IMR-90 (cell line): ENCODE results near the gene EHBP1L1. TPM values are rescaled to one million over a fixed set of nuclear protein-coding genes. Genes with fewer than 3 reads are reported as not detected.

ENCODE experiments used
- ATAC-seq: fragments of 200-7000 bp; cut with Tn5 transposase; 2 replicates; pipeline ENCODE4 v1.9.1; 2020; ENCODE audit warnings: low read depth, mild to moderate bottlenecking, moderate library complexity
- BruUV-seq: library from RNA; stranded (reverse); fragments of 400-500 nt; replicated peaks from 2 replicates; lab custom pipeline; 2021; lab: Mats Ljungman, UMichigan
- CTCF ChIA-PET: fragments of 300-600 bp; formaldehyde crosslinking; extraction: SDS; loops from one replicate; lab custom pipeline; 2021; ENCODE audit warnings: antibody characterized with exemption; lab: Yijun Ruan, JAX
- POLR2A ChIA-PET: fragments of 300-600 bp; sonication (Branson Sonifier 250); formaldehyde crosslinking; loops from one replicate; lab custom pipeline; 2022; ENCODE audit warnings: antibody characterized with exemption; ENCODE audit not compliant: unreplicated experiment; lab: Charles Lee
- DNase-seq: peaks from one replicate; pipeline ENCODE4 v3.0.0; 2013
- H2AFZ ChIP-seq: replicated peaks from 2 replicates; pipeline ENCODE3; 2013; ENCODE audit warnings: low read length, mild to moderate bottlenecking; ENCODE audit not compliant: poor library complexity
- H2AK5ac ChIP-seq: 2 replicates; pipeline ENCODE4 v1.6.1; 2013; ENCODE audit warnings: low read depth, low read length, inconsistent platforms
- H2AK9ac ChIP-seq: replicated peaks from 2 replicates; pipeline ENCODE3; 2013; ENCODE audit warnings: mild to moderate bottlenecking, low read depth, low read length, moderate library complexity; ENCODE audit not compliant: poor library complexity
- H2BK120ac ChIP-seq: 2 replicates; pipeline ENCODE4 v1.6.1; 2013; ENCODE audit warnings: low read depth, low read length, inconsistent platforms
- H2BK15ac ChIP-seq: 3 replicates; pipeline ENCODE4 v1.6.1; 2013; ENCODE audit warnings: low read depth, low read length, inconsistent platforms
- H2BK20ac ChIP-seq: 2 replicates; pipeline ENCODE4 v1.6.1; 2013; ENCODE audit warnings: low read depth, mild to moderate bottlenecking, inconsistent platforms, low read length, moderate library complexity
- H2BK5ac ChIP-seq: 2 replicates; pipeline ENCODE4 v1.6.1; 2013; ENCODE audit warnings: mild to moderate bottlenecking, low read depth, low read length, inconsistent platforms; ENCODE audit not compliant: poor library complexity, severe bottlenecking
- H3K14ac ChIP-seq: replicated peaks from 2 replicates; pipeline ENCODE4 v1.6.1; 2013; ENCODE audit warnings: low read depth, low read length, inconsistent platforms
- H3K18ac ChIP-seq: 2 replicates; pipeline ENCODE4 v1.6.1; 2013; ENCODE audit warnings: low read depth, low read length, control low read depth
- H3K23ac ChIP-seq: 2 replicates; pipeline ENCODE4 v1.6.1; 2013; ENCODE audit warnings: low read depth, low read length, inconsistent platforms
- H3K27ac ChIP-seq: 2 replicates; pipeline ENCODE4 v1.5.1; 2013; ENCODE audit warnings: mild to moderate bottlenecking, control low read depth, low read length; ENCODE audit not compliant: insufficient read depth
- H3K27me3 ChIP-seq: 2 replicates; pipeline ENCODE4 v1.6.1; 2013; ENCODE audit warnings: low read length; ENCODE audit not compliant: control insufficient read depth, insufficient read depth
- H3K36me3 ChIP-seq: 2 replicates; pipeline ENCODE4 v1.6.1; 2013; ENCODE audit warnings: low read length, mixed read lengths; ENCODE audit not compliant: control insufficient read depth, insufficient read depth
- H3K4ac ChIP-seq: 2 replicates; pipeline ENCODE4 v1.6.1; 2013; ENCODE audit warnings: low read depth, low read length, inconsistent platforms
- H3K4me1 ChIP-seq: 2 replicates; pipeline ENCODE4 v1.6.1; 2013; ENCODE audit warnings: low read length, mixed read lengths; ENCODE audit not compliant: control insufficient read depth, insufficient read depth
- H3K4me2 ChIP-seq: 2 replicates; pipeline ENCODE4 v1.6.1; 2013; ENCODE audit warnings: low read depth, mild to moderate bottlenecking, control low read depth, low read length, moderate library complexity
- H3K4me3 ChIP-seq: 2 replicates; pipeline ENCODE4 v1.5.1; 2013; ENCODE audit warnings: low read depth, mild to moderate bottlenecking, control low read depth, low read length, moderate library complexity; ENCODE audit not compliant: insufficient read depth
- H3K56ac ChIP-seq: 2 replicates; pipeline ENCODE4 v1.6.1; 2013; ENCODE audit warnings: low read length, inconsistent platforms; ENCODE audit not compliant: insufficient read depth; ENCODE audit errors: extremely low read depth
- H3K79me1 ChIP-seq, 2 experiments: 2 replicates each; pipeline ENCODE4 v1.6.1; 2013; ENCODE audit warnings: low read length in 2 of 2, inconsistent platforms in 1 of 2, low read depth in 1 of 2
- H3K9ac ChIP-seq: 2 replicates; pipeline ENCODE4 v1.6.1; 2013; ENCODE audit warnings: low read depth, low read length, control low read depth
- H3K9me1 ChIP-seq: 2 replicates; pipeline ENCODE4 v1.6.1; 2013; ENCODE audit warnings: low read length, inconsistent platforms; ENCODE audit not compliant: insufficient read depth
- H3K9me3 ChIP-seq: 2 replicates; pipeline ENCODE4 v1.6.1; 2013; ENCODE audit warnings: low read length; ENCODE audit not compliant: control insufficient read depth, insufficient read depth
- H4K20me1 ChIP-seq: 2 replicates; pipeline ENCODE4 v1.6.1; 2013; ENCODE audit warnings: low read length, inconsistent platforms; ENCODE audit not compliant: insufficient read depth
- H4K5ac ChIP-seq: 2 replicates; pipeline ENCODE4 v1.6.1; 2013; ENCODE audit warnings: mild to moderate bottlenecking, low read depth, low read length, control low read depth
- H4K8ac ChIP-seq, 2 experiments: 2 replicates each; pipeline ENCODE4 v1.6.1; 2013; ENCODE audit warnings: low read depth in 2 of 2, low read length in 2 of 2, control low read depth in 1 of 2, inconsistent platforms in 1 of 2
- H4K91ac ChIP-seq: 2 replicates; pipeline ENCODE4 v1.6.1; 2013; ENCODE audit warnings: low read depth, low read length, inconsistent platforms; ENCODE audit not compliant: insufficient read depth
- SMC3 ChIP-seq: fragments of 150-350 bp; IDR thresholded peaks from 2 replicates; pipeline ENCODE4 v1.6.1; 2016; ENCODE audit warnings: low read depth, mild to moderate bottlenecking, antibody characterized with exemption, low read length, moderate library complexity
- WGBS, 2 experiments: methylation state at CpG; one replicate each; pipeline versions ENCODE4 v1.1.5 to v1.1.7; 2013; ENCODE audit warnings: missing lambda C conversion rate in 2 of 2; ENCODE audit not compliant: insufficient read length in 1 of 2; ENCODE audit errors: extremely low coverage in 2 of 2; 5-methylcytosine and 5-hydroxymethylcytosine counted together
- dilution Hi-C: fragments of 300-500 bp; cut with HindIII; formaldehyde crosslinking; loops from one replicate; pipeline ENCODE4 v1.14.3; 2018; ENCODE audit warnings: low sequenced_read_pairs; ENCODE audit not compliant: unreplicated experiment
- in situ Hi-C: fragments of 300-500 bp; cut with MboI; formaldehyde crosslinking; loops from 3 replicates; pipeline ENCODE4 v1.14.3; 2019; ENCODE audit warnings: low sequenced_read_pairs, inconsistent platforms, mixed read lengths
- intact Hi-C: fragments of 100-400 bp; cut with micrococcal nuclease; formaldehyde crosslinking; loops from 2 replicates; pipeline ENCODE4 v1.10.0; 2022
- polyA plus RNA-seq, 3 experiments: library from polyadenylated mRNA; depleted of rRNA; stranded (reverse); fragments of >200 nt; gene quantifications; 2 replicates each; pipeline ENCODE4 v1.2.3, GENCODE V29; 2012; ENCODE audit warnings: low replicate concordance in 1 of 3
- total RNA-seq: library from RNA; depleted of rRNA; stranded (reverse); fragments of >200 nt; gene quantifications from 2 replicates; pipeline ENCODE4 v1.2.3, GENCODE V29; 2012
- TF ChIP-seq, protein P1 (sequence below): conservative IDR thresholded peaks from 2 replicates; pipeline ENCODE4 v1.5.1; 2012; ENCODE audit warnings: mild to moderate bottlenecking, low read depth, low read length, improper control_type of control experiment

EHBP1L1 gene
- total and polyA plus RNA-seq, 2 of the 4 experiments (the other 2 are of a cell fraction): 10.0 to 27.4 TPM

DNA sequence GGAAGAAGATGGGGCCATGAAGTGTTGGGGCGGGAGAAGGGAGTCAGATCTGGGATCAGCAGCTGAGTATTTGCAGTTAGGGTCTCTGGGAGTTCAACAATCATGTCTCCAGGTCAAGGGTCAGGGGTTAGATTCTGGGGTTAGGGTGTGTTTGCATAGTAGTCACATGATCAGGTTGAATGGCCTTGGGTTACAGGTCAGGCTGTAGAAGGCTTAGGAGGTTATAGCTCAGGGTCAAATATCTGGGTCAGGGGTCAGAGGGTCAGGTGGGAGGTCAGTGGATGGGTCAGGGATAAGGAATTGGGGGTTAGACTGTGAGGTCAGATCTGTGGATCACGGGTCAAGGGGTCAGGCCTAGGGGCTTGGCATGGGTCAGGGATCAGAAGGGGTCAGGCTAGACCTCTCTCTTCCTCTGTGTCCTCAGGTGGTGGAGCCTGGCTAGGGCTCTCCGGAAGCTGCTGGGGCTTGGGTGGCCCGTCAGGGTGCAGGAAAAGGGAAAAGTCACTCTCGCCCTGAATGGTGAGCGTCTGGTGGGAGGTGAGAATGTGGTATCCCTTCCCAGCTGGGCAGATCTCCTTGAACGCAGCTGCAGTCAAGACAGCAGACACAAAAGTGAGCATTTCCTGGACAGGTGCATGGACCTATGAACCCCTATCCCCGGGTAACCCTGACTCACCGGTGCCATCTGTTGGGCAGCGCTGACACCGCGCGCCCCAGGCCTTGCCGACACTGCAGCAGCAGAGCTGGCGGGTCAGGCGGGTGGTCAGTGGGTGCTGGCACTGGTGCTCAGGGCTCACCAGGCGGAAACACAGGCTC is 24.1 kb upstream of the EHBP1L1 start:
- intact Hi-C loops: no loop called here
- no peak overlapping the region for H3K56ac ChIP-seq
- H3K18ac ChIP-seq: no peak overlapping the region
- peaks cover 36% of the 10 kb centered on the region for H3K36me3 ChIP-seq
- H2BK15ac ChIP-seq: no peak overlapping the region
- H2AFZ ChIP-seq: no peak overlapping the region
- H2BK5ac ChIP-seq: no peak overlapping the region
- H4K20me1 ChIP-seq: peaks cover 19% of the 10 kb centered on the region
- no peaks in the 10 kb centered on the region for H3K27me3 ChIP-seq
- no peak overlapping the region for H2AK9ac ChIP-seq
- H2BK120ac ChIP-seq: no peak overlapping the region
- ChIA-PET CTCF (no interaction called here), POLR2A (no interaction called here)
- no peak overlapping the region for H3K27ac ChIP-seq
- no peak overlapping the region for H3K4me3 ChIP-seq
- no peak overlapping the region for H2AK5ac ChIP-seq
- no peak overlapping the region for H3K4ac ChIP-seq
- dilution Hi-C loops: no loop called here
- H3K4me1 ChIP-seq: peaks cover 16% of the 10 kb centered on the region
- in situ Hi-C loops: no loop called here
- DNase-seq (peak; percentile 22), ATAC-seq (no peak)
- no peaks in the 10 kb centered on the region for H3K9me3 ChIP-seq
- H3K4me2 ChIP-seq: no peak overlapping the region
- H2BK20ac ChIP-seq: no peak overlapping the region
- TF ChIP-seq, protein P1, sequence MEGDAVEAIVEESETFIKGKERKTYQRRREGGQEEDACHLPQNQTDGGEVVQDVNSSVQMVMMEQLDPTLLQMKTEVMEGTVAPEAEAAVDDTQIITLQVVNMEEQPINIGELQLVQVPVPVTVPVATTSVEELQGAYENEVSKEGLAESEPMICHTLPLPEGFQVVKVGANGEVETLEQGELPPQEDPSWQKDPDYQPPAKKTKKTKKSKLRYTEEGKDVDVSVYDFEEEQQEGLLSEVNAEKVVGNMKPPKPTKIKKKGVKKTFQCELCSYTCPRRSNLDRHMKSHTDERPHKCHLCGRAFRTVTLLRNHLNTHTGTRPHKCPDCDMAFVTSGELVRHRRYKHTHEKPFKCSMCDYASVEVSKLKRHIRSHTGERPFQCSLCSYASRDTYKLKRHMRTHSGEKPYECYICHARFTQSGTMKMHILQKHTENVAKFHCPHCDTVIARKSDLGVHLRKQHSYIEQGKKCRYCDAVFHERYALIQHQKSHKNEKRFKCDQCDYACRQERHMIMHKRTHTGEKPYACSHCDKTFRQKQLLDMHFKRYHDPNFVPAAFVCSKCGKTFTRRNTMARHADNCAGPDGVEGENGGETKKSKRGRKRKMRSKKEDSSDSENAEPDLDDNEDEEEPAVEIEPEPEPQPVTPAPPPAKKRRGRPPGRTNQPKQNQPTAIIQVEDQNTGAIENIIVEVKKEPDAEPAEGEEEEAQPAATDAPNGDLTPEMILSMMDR: peak; percentile 34; the same call in 1 of the 2 replicates
- TF ChIP-seq SMC3: no peak
- no peak overlapping the region for H3K23ac ChIP-seq
- no peak overlapping the region for H4K8ac ChIP-seq
- no peak overlapping the region for H3K14ac ChIP-seq
- H4K91ac ChIP-seq: no peak overlapping the region
- H3K79me1 ChIP-seq: peaks cover 16 to 35% of the 10 kb centered on the region in 2 experiments
- H4K5ac ChIP-seq: no peak overlapping the region
- H3K9ac ChIP-seq: no peak overlapping the region
- BruUV-seq: no TSS peak
- 84% methylated on average over 11 of the region's 17 CpGs; no CpG with 5 or more reads in 1 of the 2 experiments for WGBS, 2 experiments
- peaks cover 11% of the 10 kb centered on the region for H3K9me1 ChIP-seq
